Peyer's patch (tissue), 4 donors: ENCODE data around the gene HEMK1. TPM values are rescaled to one million over a fixed set of nuclear protein-coding genes. Genes with fewer than 3 reads are reported as not detected.
A peak's percentile ranks its signal among the peaks of the same experiment; 100 is the strongest.

Source experiments
- DNase-seq, 3 donors: peaks; one replicate each; pipeline ENCODE4 v3.0.0-alpha.2; 2017 to 2019
- H3K27ac ChIP-seq, 4 donors: fragments of 200-600 bp; sonication (generic); one replicate each; pipeline ENCODE4 v1.5.1; 2016 to 2019
- H3K27me3 ChIP-seq, 2 donors: fragments of 200-600 bp; sonication (generic); one replicate each; pipeline ENCODE4 v1.5.1; 2019
- H3K36me3 ChIP-seq, 3 donors: fragments of 200-600 bp; sonication (generic); one replicate each; pipeline ENCODE4 v1.5.1; 2016 to 2019
- H3K4me1 ChIP-seq, 4 donors: fragments of 200-600 bp; sonication (generic); one replicate each; pipeline ENCODE4 v1.5.1; 2016 to 2019
- H3K4me3 ChIP-seq, 4 donors: fragments of 200-600 bp; sonication (generic); 1 replicate in 3 of 4; 2 replicates in 1 of 4; pipeline ENCODE4 v1.5.1; 2016 to 2019; ENCODE audit warnings: mild to moderate bottlenecking in 1 of 4
- H3K9me3 ChIP-seq, 4 donors: fragments of 200-600 bp; sonication (generic); one replicate each; pipeline ENCODE4 v1.5.1; 2016 to 2019; ENCODE audit warnings: mild to moderate bottlenecking in 1 of 4
- POLR2A ChIP-seq, 2 donors: fragments of 450-650 bp; IDR thresholded peaks; one replicate each; pipeline ENCODE4 v1.5.1; 2017; ENCODE audit warnings: antibody characterized with exemption in 2 of 2, mild to moderate bottlenecking in 2 of 2, moderate library complexity in 2 of 2
- total RNA-seq, 4 donors: library from RNA; depleted of rRNA; stranded (reverse); fragments of >200 nt; gene quantifications; one replicate each; pipeline ENCODE4 v1.1.0, GENCODE V29; 2016
- TF ChIP-seq, protein P1 (sequence below), 6 experiments: fragments of 450-650 bp in 4 of 6; fragments of 200-600 bp in 2 of 6; sonication (generic) in 1 of 6; IDR thresholded peaks; one replicate each; pipeline ENCODE4 v1.5.1; 2017 to 2019; ENCODE audit warnings: antibody characterized with exemption in 6 of 6, mild to moderate bottlenecking in 3 of 6, moderate library complexity in 1 of 6

HEMK1 gene
- total RNA-seq, 4 donors from 2014 or later: 8.6 to 15.3 (median 12.5) TPM

DNA sequence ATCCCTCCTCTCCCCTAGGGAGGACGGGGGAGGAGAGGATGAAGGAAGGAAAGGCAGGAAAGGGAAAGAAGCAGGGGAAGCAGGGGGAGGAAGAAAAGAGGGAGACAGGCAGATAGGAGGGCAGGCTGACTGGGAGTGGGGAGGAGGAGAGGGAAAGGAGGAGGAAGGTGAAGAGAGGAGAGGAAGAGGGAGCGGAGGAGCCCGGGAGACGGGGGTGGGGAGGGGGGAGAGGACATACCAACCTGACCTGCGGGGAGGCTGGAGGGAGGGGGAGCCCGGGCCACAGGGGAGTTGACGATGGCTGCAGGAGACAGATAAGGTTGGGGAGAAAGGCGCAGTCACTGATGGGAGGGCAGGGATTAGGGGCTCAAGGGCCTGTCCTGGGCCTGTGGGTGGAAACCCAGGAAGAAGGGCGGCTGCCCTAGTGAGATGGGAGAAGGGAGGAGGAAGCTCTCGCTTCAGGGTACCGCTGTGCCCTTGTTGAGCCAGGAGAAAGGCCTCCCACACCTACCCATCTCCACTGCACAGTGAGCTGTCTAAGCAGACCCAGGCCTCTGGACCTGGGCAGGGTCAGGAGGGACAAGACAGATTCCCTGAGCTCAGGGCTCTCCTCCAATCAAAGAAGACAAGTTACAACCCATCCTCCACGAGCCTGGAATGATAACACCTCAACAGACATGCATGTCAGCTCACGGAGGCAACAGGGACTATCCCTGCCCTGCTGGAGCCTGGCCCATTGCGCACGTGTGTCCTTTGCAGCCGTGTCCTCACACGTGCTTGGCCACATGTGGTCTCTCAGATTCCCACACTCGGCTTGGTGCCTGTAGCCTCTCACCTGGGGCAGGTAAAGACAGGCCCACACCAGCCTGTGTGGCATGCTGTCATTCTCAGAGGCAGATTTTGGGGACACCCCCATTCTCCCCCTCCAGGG lies 29.7 kb upstream of the HEMK1 start:
- Histone ChIP-seq H3K36me3 (no peaks in the 10 kb centered on the region), H3K4me1 (no peaks in the 10 kb centered on the region), H3K27ac (no peak overlapping the region), H3K9me3 (no peaks in the 10 kb centered on the region), H3K27me3 (no peaks in the 10 kb centered on the region), H3K4me3 (no peak overlapping the region)
- no peak for DNase-seq
- TF ChIP-seq POLR2A (IDR thresholded peaks at IDR 0.05): no peak
- TF ChIP-seq, protein P1, sequence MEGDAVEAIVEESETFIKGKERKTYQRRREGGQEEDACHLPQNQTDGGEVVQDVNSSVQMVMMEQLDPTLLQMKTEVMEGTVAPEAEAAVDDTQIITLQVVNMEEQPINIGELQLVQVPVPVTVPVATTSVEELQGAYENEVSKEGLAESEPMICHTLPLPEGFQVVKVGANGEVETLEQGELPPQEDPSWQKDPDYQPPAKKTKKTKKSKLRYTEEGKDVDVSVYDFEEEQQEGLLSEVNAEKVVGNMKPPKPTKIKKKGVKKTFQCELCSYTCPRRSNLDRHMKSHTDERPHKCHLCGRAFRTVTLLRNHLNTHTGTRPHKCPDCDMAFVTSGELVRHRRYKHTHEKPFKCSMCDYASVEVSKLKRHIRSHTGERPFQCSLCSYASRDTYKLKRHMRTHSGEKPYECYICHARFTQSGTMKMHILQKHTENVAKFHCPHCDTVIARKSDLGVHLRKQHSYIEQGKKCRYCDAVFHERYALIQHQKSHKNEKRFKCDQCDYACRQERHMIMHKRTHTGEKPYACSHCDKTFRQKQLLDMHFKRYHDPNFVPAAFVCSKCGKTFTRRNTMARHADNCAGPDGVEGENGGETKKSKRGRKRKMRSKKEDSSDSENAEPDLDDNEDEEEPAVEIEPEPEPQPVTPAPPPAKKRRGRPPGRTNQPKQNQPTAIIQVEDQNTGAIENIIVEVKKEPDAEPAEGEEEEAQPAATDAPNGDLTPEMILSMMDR (IDR thresholded peaks at IDR 0.05): no peak

DNA sequence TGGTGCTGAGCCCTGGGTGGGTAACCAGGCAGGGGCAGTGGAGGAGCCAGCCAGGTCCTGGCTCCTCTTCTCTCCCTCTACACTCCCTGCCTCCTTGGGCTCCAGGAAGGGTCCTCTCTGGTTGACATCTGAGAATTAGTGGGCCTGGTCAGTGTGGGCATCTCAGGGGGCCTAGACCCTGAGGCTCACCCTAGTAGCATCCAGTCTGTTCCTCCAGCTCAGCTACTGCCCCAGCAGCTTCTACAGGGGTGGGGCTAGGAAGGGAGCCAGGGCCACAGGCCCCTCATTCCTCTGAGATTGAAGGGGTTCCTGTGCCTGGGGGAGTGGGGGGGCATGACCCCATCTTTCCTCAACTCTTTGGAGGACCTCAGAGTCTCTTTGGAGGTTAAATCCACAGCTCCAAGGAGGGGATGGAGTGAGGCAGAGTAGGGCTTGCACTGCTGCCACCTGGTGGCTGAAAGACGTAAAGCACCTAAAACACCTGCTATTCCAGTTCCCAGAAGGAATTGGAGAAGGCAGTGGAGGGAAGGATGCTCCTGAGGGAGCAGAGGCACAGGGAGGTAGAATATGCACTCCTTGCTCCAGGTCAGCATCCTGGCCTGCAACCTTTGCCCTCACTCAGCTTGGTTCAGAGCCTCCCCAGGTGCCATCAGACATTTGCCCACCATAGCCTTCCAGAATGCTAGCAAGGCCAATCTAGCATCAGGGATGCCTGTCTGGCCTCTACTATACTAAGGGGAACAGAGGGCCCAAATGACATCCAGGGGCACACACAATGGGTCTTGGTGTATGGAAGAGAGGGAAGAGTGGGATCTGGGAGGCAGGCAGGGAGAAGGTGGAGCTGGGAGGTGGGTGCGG lies 26.9 kb upstream of the HEMK1 start:
- no peaks in the 10 kb centered on the region for H3K9me3 ChIP-seq
- peak; percentile 49 to 87 (median 75) for DNase-seq
- no peak overlapping the region for H3K27ac ChIP-seq
- no peaks in the 10 kb centered on the region for H3K36me3 ChIP-seq
- TF ChIP-seq POLR2A (IDR thresholded peaks at IDR 0.05): no peak
- TF ChIP-seq, protein P1 (IDR thresholded peaks at IDR 0.05): peak; percentile 66 to 92 (median 81)
- no peaks in the 10 kb centered on the region for H3K4me1 ChIP-seq
- no peaks in the 10 kb centered on the region for H3K27me3 ChIP-seq
- no peak overlapping the region for H3K4me3 ChIP-seq

DNA sequence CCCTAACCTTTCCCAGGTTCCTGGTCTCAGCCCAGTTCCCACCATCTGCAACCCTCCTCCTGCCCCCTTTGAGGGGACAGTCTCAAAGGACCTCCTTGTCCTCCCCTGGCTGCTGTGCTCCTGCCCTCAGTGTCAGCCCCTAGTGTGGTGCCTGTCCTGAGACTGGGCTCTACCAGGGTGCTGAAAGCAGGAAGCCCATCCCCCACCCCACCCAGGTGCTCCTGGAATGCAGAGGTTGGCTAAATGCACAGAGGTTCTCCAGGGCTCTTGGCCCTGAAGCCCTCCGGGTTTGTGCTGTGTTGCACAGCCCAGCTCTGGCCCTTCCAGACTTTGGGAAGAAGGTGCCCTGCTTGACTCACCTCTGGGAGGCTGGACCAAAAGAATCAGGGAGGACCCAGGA lies 23.5 kb upstream of the HEMK1 start:
- H3K9me3 ChIP-seq: no peaks in the 10 kb centered on the region
- no peak overlapping the region for H3K4me3 ChIP-seq
- H3K36me3 ChIP-seq: no peaks in the 10 kb centered on the region
- DNase-seq: no peak
- TF ChIP-seq POLR2A (IDR thresholded peaks at IDR 0.05): no peak
- TF ChIP-seq, protein P1 (IDR thresholded peaks at IDR 0.05): no peak
- H3K4me1 ChIP-seq: no peaks in the 10 kb centered on the region
- no peak overlapping the region for H3K27ac ChIP-seq
- no peaks in the 10 kb centered on the region for H3K27me3 ChIP-seq

DNA sequence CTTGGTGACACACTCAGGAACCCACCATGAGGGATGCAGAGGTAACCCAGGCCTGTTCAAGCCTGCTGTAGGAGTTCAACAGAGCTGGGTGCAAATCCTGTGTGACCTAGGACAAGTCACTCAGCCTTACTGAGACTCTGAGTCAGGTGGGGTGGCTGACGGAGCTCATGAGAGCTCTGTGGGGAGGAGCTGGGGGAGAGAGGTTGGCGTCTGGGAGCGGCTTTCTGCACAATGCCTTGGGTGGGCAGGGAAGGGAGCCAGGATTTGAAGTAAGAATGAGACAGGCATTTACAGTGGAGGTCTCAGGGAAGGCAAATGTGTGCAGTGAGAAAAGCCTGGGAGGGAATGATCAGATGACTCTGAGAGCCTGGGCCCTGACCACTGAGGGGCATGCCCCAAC lies 20.1 kb upstream of the HEMK1 start:
- Histone ChIP-seq H3K4me3 (no peak overlapping the region), H3K27ac (no peak overlapping the region), H3K27me3 (no peaks in the 10 kb centered on the region), H3K4me1 (no peaks in the 10 kb centered on the region), H3K36me3 (no peaks in the 10 kb centered on the region), H3K9me3 (no peaks in the 10 kb centered on the region)
- TF ChIP-seq, protein P1 (IDR thresholded peaks at IDR 0.05): no peak
- no peak for TF ChIP-seq POLR2A (IDR thresholded peaks at IDR 0.05)
- no peak for DNase-seq

DNA sequence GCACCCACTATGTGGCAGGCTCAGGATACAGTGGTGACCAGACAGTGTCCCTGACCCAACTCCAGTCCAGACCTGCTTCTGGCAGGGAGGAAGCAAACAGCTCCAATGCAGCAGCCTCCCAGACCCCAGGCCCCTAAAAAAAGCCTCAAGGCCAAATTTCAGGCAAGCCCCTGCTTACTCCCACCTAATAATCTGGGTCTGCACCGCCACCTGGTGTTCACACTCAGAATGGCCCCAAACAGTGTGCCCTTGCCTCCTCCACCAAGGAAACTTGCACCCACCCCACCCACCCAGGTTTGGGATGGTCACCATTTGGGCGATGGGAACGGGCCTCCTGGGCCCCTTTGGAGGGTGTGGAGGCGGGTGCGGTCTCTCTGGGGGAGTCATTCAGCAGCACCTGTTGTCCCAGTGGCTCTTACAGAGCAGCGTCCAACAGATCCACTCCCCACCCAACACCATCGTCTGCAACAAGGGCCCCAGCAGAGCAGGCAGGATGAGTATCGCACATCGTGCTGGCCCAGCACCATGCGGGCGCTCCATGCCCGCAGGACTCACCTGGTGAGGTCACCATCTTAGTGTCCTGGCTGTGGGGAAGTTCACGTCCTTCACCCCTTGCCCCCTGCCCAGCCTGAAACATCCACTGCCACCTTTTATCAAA lies 19.1 kb upstream of the HEMK1 start:
- Histone ChIP-seq H3K9me3 (no peaks in the 10 kb centered on the region), H3K4me1 (no peaks in the 10 kb centered on the region), H3K36me3 (no peaks in the 10 kb centered on the region), H3K27me3 (no peaks in the 10 kb centered on the region), H3K4me3 (no peak overlapping the region), H3K27ac (no peak overlapping the region)
- TF ChIP-seq, protein P1 (IDR thresholded peaks at IDR 0.05): peak; percentile 22 to 76 (median 61)
- no peak for TF ChIP-seq POLR2A (IDR thresholded peaks at IDR 0.05)
- peak; percentile 48 to 75 (median 63) for DNase-seq
